ENCODE data around the gene UIMC1. TPM values are rescaled to one million over a fixed set of nuclear protein-coding genes. Genes with fewer than 3 reads are reported as not detected.

The UIMC1 gene
- polyA plus RNA-seq, 3 donors, result 40.4 to 47.0 (median 42.4) TPM

DNA sequence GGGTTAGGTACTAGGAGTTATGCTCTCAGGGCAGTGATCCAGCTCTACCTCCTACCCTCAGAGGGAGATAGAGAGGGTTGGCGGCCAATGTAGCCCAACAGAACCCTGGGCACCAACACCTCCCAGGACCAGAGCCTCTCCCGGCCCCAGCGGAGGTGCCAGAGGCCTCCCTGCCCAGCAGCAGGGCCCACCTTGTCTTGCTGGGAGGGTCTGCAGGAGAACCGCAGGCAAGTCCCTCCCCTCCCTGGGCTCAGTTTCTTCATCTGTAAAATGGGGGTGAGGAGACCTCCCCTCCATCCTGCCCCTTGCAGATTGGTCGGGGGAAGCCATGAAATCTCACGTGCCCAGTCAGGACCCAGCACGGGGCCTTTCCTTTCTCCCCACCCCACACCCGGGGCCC is 141.8 kb downstream of the UIMC1 start:
- DNase-seq (ENCODE audit: extremely low read depth in 1 of 11, low read depth in 9 of 11, low spot score in 4 of 11), result no peak

DNA sequence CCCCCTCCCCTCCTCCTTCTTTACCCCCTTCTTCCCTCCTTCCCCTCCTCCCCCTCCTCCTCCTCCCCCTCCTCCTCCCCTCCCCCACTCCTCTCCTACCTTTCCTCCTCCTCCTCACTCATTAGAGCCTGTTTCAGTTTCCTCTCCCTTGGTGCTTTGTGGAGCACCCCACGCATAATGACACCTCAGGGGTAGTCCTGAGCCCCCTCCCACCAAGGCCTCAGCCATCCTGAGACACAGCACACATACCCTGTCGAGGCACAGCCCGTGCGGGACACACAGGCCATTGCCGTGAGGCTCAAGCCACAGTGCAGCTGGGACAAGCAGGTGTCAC is 142.8 kb downstream of the UIMC1 start:
- DNase-seq (ENCODE audit: extremely low read depth in 1 of 11, low read depth in 9 of 11, low spot score in 4 of 11), result no peak

DNA sequence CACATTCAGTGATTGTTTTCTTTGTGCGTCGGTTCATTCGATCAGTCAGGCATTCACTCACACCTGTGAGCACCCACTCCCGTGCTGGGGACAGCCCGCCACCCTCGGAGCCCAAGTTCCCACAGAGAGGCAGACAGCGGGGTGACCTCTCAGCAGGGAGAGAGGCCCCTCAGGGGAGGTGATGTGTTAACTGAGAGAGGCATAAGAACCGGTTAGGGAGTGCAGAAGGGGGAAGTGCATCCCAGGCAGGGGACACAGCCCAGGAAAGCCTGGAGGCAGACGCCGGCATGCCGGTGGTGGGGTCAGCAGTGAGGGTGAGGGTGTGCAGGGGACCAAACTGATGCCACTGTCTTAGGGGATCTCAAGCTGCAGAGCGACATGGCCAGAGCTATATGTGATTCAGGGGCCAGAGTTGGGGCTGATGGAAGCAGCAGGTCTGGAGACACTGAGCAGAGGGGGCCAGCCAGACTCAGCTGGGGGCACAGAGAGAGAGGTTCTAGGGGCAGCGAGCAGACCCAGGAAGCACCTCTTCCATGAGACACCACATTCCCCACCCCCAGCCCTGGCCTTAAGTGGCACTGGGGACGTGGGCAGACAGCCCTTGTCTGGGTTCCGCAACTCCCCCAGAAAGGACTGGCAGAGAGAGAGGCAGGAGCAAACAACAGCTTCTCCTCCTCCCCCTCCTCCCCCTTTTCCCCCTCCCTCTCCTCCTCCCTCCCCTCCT is 143.4 kb downstream of the UIMC1 start:
- DNase-seq (ENCODE audit: extremely low read depth in 1 of 11, low read depth in 9 of 11, low spot score in 4 of 11), result no peak

DNA sequence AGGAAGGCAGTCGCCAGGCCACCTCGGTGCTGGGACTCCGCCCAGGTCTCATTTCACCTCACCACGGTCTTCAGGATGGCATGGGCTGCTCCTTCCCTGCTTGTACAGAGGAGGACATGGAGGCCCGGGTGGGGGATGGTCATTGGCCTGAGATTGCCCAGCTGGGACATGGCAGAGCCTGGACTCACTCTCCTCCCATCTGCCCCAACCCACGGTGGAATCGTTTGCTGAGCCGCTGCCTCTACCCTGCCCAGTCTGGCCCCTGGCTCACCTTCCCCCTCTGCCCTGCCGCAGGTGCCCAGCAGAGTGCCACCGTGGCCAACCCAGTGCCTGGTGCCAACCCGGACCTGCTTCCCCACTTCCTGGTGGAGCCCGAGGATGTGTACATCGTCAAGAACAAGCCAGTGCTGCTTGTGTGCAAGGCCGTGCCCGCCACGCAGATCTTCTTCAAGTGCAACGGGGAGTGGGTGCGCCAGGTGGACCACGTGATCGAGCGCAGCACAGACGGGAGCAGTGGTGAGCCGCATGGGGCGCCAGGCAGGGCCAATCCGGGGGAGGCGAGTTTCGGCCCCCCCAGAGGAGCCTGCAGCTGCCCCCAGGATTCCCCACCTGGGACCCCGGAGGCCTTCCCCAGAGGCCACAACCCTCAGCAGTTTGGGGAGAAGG is 144.1 kb downstream of the UIMC1 start:
- no peak for DNase-seq (ENCODE audit: extremely low read depth in 1 of 11, low read depth in 9 of 11, low spot score in 4 of 11)

DNA sequence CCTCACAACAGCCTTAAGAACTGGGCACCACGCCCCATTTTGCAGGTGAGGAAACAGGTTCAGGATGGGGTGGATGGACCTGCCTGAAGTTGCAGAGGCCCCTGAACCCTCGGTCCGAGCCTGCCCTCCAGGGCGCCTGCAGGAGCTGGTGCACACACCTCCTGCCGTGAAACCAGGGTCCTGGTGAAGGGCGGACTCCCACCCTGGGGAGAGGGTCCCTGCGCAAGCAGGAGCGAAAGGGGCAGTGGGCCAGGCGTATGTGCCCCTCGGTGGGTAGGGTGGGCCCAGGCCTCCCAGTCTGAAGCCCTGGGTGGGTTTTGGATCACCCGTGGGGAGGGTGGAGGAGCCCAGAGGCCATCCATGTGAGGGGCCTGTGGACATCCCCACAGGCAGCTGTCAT is 145.3 kb downstream of the UIMC1 start:
- no peak for DNase-seq (ENCODE audit: extremely low read depth in 1 of 11, low read depth in 9 of 11, low spot score in 4 of 11)

DNA sequence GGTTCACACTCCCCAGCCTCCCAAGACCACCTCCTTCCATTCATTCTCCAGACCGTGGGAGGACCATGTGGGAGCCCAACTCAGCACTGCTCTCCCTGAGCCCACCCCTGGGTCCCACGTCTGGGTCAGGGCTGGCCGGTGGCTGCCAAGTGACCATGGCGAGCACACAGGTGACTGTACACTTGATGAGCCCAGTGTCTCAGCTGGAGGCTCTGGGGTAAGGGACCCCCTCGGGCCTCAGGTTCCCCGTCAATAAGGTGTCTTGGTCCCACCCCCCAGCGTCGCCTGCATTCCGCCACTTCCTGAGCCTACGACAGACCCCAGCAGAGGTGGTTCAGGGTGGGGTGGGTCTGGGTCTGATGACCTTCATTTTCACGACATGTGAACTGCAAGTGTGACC is 146.2 kb downstream of the UIMC1 start:
- DNase-seq (ENCODE audit: extremely low read depth in 1 of 11, low read depth in 9 of 11, low spot score in 4 of 11), result no peak

DNA sequence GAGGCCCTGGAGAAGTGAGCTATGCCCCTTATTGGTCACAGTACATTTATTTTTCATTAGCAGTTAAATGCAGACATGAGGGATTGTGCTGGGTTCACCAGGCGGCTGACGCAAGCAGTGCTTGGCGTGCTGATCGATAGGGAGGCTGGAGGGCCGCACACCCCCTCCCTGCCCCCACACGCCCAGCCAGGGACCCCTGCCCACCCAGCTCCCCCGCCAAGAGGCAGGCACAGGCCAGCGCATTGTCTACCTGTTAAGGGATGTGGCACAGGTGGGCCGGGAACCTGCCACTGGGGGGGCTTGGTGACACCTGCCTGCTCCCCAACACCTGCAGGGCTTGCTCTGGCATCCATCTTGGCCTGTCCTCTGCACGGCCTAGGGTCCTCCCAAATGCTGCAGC is 146.7 kb downstream of the UIMC1 start:
- no peak for DNase-seq (ENCODE audit: extremely low read depth in 1 of 11, low read depth in 9 of 11, low spot score in 4 of 11)

DNA sequence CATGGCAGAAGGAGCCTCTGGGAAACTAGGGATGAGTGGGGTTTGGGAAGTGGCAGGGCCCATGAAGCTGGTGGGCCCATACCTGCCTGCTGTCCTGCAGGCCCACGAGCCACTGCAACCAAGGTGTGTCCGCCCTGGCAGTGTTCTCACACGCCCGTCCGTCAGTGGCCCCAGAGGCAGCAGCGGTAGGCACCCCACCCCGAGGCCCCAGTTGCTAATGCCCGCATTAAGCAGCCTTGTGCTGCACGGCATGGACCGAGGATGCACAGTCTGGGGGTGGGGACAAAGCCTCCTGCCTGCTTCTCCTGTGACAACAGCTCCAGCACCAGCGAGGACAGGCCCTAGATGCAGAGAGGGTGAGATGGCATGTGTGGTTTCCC is 148.7 kb downstream of the UIMC1 start:
- DNase-seq (ENCODE audit: extremely low read depth in 1 of 11, low read depth in 9 of 11, low spot score in 4 of 11), result no peak

DNA sequence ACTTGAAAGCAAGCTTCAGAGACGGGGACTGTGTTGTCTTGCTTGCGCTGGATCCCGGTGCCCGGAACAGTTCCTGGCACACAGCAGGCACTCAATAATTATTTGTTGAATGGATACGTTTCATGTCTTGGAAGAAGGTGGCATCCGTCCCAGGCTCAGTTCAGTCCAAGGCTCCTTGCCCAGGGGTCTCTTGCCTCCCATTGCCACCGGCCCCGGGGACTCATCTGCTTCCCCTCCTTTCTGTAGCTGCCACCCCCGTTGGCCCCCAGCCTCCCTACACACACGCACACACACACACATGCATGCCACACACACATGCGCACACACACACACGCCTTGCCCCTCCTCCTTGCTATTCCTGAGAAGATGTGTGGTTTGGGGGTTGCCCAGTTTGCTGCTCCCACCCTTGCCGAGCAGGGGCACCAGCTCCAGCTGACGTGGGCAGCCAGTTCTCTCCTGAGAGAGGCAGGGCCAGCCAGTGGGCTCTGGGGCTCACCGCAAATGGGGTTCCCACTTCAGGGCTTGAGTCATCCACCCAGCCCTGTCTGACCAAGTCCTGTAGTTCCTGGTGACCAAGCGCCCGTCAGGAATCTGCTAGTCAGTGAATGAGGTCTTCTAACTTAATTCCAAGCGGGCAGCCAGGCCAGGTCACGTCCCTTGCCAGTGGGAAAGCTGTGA is 149.2 kb downstream of the UIMC1 start:
- DNase-seq (ENCODE audit: extremely low read depth in 1 of 11, low read depth in 9 of 11, low spot score in 4 of 11), result no peak

DNA sequence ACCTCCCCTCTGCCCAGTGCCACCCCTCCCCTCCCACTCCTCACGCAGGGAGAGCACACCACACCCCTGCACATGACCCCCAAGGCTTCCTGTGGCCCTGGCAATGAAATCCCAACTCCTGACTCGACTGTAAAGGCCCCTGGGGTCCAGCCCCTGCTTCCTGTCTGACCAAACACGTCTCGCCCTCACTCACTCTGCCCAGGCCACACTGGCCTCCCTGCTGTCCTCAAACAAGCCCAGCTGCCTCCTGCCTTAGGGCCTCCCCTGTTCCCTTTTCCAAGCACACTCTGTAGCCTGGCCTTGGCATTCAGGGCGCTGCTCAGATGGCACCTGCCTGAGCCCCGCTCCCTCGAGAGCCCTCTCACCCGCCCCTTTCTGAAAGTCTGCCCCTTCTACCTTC is 149.8 kb downstream of the UIMC1 start:
- DNase-seq (ENCODE audit: extremely low read depth in 1 of 11, low read depth in 9 of 11, low spot score in 4 of 11), result no peak

DNA sequence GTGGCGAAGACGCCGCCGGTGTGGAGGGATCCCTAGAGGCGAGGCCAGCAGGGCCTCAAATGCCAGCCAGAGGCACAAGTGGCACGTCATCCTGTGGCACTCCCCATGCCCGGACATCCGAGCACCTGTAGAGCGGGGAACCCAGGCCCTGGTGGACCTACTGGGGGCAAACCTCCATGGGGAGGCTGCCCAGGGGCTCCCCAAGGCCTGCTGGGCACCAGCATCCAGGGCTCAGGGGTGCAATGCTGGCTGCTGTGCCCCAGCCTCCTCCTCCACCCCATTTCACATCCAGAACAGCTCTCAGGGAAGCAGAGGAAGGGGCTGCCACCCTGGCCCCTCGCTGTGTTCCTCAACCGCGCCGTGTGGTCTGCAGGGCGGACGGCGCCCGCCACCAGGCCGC is 151.0 kb downstream of the UIMC1 start:
- no peak for DNase-seq (ENCODE audit: extremely low read depth in 1 of 11, low read depth in 9 of 11, low spot score in 4 of 11)

Other genes starting within 250 kb of the UIMC1 start
- under 1 TPM; 0.09 to 0.42 (median 0.19) TPM for gene UNC5A, start 196.2 kb downstream of the UIMC1 start, polyA plus RNA-seq (ENCODE audit: insufficient read length in 3 of 3)
- under 1 TPM; 0.45 to 0.88 (median 0.67) TPM for gene HK3, start 107.4 kb downstream of the UIMC1 start, polyA plus RNA-seq (ENCODE audit: insufficient read length in 3 of 3)
- 10 to 100 TPM; 22.2 to 26.6 (median 24.5) TPM for gene ZNF346, start 15.9 kb upstream of the UIMC1 start, polyA plus RNA-seq (ENCODE audit: insufficient read length in 3 of 3)
- 10 to 100 TPM; 58.3 to 85.7 (median 79.7) TPM for gene FGFR4, start 80.1 kb upstream of the UIMC1 start, polyA plus RNA-seq (ENCODE audit: insufficient read length in 3 of 3)
- gene NSD1, start 127.0 kb upstream of the UIMC1 start, polyA plus RNA-seq (ENCODE audit: insufficient read length in 3 of 3), result 10 to 100 TPM; 60.4 to 66.3 (median 63.1) TPM

Measured in renal cortex interstitium (tissue), 11 donors.